OCI-LY3 (cell line): ENCODE results near the gene COMMD2.

Experiments used
- CTCF ChIP-seq: fragments of 200-600, 300-600 bp; sonication (generic); IDR thresholded peaks from 2 replicates; pipeline ENCODE4 v1.5.1; 2014; ENCODE audit warnings: antibody characterized with exemption, low read length, low read depth
- EZH2phosphoT487 ChIP-seq: fragments of 200-600 bp; shearing (Covaris generic); IDR thresholded peaks from 2 replicates; pipeline ENCODE4 v1.6.1; 2018; ENCODE audit warnings: antibody characterized with exemption, mixed run types, low read depth

GRCh38 chr3:149768704-149769103 is 16.4 kb upstream of the COMMD2 start:
- TF ChIP-seq CTCF (no peak), EZH2phosphoT487 (no peak)
